Hepatocyte (in vitro differentiated cells): Measurements from ENCODE around the gene CLIP4. TPM values are rescaled to one million over a fixed set of nuclear protein-coding genes. Genes with fewer than 3 reads are reported as not detected.

Experiments
- DNase-seq: peaks from one replicate; pipeline ENCODE4 v3.0.0-alpha.2; 2016; ENCODE audit warnings: low spot score
- H2AFZ ChIP-seq: fragments of 200-600 bp; sonication (generic); 2 replicates; pipeline ENCODE4 v1.6.0; 2016; ENCODE audit warnings: antibody characterized with exemption, mild to moderate bottlenecking
- H3K27ac ChIP-seq: fragments of 200-600 bp; sonication (generic); 2 replicates; pipeline ENCODE4 v1.5.1; 2016; ENCODE audit warnings: mild to moderate bottlenecking
- H3K27me3 ChIP-seq: fragments of 200-600 bp; sonication (generic); 2 replicates; pipeline ENCODE4 v1.6.1; 2016
- H3K36me3 ChIP-seq: fragments of 200-600 bp; sonication (generic); replicated peaks from 2 replicates; pipeline ENCODE4 v1.5.1; 2016; ENCODE audit warnings: low read depth; ENCODE audit not compliant: insufficient read depth
- H3K4me1 ChIP-seq: fragments of 200-600 bp; sonication (generic); 2 replicates; pipeline ENCODE4 v1.5.1; 2016; ENCODE audit warnings: mild to moderate bottlenecking, moderate library complexity; ENCODE audit not compliant: insufficient read depth
- H3K4me2 ChIP-seq: fragments of 200-600 bp; sonication (generic); 2 replicates; pipeline ENCODE4 v1.6.0; 2016
- H3K4me3 ChIP-seq: fragments of 200-600 bp; sonication (generic); 2 replicates; pipeline ENCODE4 v1.5.1; 2016; ENCODE audit warnings: mild to moderate bottlenecking
- H3K79me2 ChIP-seq: fragments of 200-600 bp; sonication (generic); 2 replicates; pipeline ENCODE4 v1.6.0; 2017; ENCODE audit warnings: mild to moderate bottlenecking
- H3K9me2 ChIP-seq: fragments of 200-600 bp; sonication (generic); replicated peaks from 2 replicates; pipeline ENCODE4 v1.6.0; 2017; ENCODE audit warnings: mild to moderate bottlenecking; ENCODE audit not compliant: insufficient read depth
- H3K9me3 ChIP-seq: fragments of 200-600 bp; sonication (generic); 2 replicates; pipeline ENCODE4 v1.5.1; 2016; ENCODE audit warnings: low read depth, mild to moderate bottlenecking
- H4K20me1 ChIP-seq: fragments of 200-600 bp; sonication (generic); 2 replicates; pipeline ENCODE4 v1.6.0; 2016; ENCODE audit warnings: mild to moderate bottlenecking; ENCODE audit not compliant: insufficient read depth, poor library complexity, severe bottlenecking
- CTCF ChIP-seq: fragments of 200-600 bp; sonication (generic); IDR thresholded peaks from 2 replicates; pipeline ENCODE4 v1.5.1; 2016; ENCODE audit warnings: antibody characterized with exemption, mild to moderate bottlenecking; ENCODE audit not compliant: poor library complexity
- EZH2 ChIP-seq: fragments of 200-600 bp; sonication (generic); IDR thresholded peaks from 2 replicates; pipeline ENCODE4 v1.6.1; 2016; ENCODE audit warnings: antibody characterized with exemption, mild to moderate bottlenecking, borderline replicate concordance
- EZH2phosphoT487 ChIP-seq: fragments of 200-600 bp; sonication (generic); IDR thresholded peaks from one replicate; pipeline ENCODE4 v1.6.1; 2018; ENCODE audit warnings: antibody characterized with exemption, mild to moderate bottlenecking, low read depth, moderate library complexity; ENCODE audit not compliant: unreplicated experiment, severe bottlenecking
- WGBS: methylation state at CpG from one replicate; pipeline ENCODE4 v1.1.6; 2016; ENCODE audit warnings: low lambda C conversion rate; ENCODE audit errors: missing lambda C conversion rate; 5-methylcytosine and 5-hydroxymethylcytosine counted together
- polyA plus RNA-seq: library from polyadenylated mRNA; unstranded; fragments of >200 nt; fragmentation: Nextera tagmentation; extraction: Ambion mirVana; gene quantifications from 2 replicates; pipeline ENCODE4 v1.2.1, GENCODE V29; 2016
- total RNA-seq: library from RNA; depleted of rRNA; stranded (reverse); fragments of >200 nt; gene quantifications from 2 replicates; pipeline ENCODE4 v1.2.3, GENCODE V29; 2014

The CLIP4 gene
- total and polyA plus RNA-seq, 2 experiments from 2014 or later: 17.3 to 35.6 TPM

GRCh38 chr2:29215739-29216608, 100.8 kb downstream of the CLIP4 start:
- no peaks in the 10 kb centered on the region for H4K20me1 ChIP-seq
- no peaks in the 10 kb centered on the region for H3K9me2 ChIP-seq
- no peaks in the 10 kb centered on the region for H3K79me2 ChIP-seq
- no peak overlapping the region for H3K4me2 ChIP-seq
- WGBS: 89% methylated on average over 20 of the region's 20 CpGs
- H2AFZ ChIP-seq: no peak overlapping the region
- H3K27ac ChIP-seq: no peak overlapping the region
- no peak for DNase-seq
- H3K4me3 ChIP-seq: no peak overlapping the region
- no peaks in the 10 kb centered on the region for H3K4me1 ChIP-seq
- no peaks in the 10 kb centered on the region for H3K9me3 ChIP-seq
- TF ChIP-seq CTCF: no peak
- TF ChIP-seq EZH2phosphoT487: no peak
- TF ChIP-seq EZH2: no peak
- no peaks in the 10 kb centered on the region for H3K36me3 ChIP-seq
- no peaks in the 10 kb centered on the region for H3K27me3 ChIP-seq

GRCh38 chr2:29216609-29216909, 101.3 kb downstream of the CLIP4 start:
- Histone ChIP-seq H3K27me3 (no peaks in the 10 kb centered on the region), H4K20me1 (no peaks in the 10 kb centered on the region), H3K79me2 (no peaks in the 10 kb centered on the region), H3K27ac (no peak overlapping the region), H3K9me3 (no peaks in the 10 kb centered on the region), H3K4me3 (no peak overlapping the region), H3K36me3 (no peaks in the 10 kb centered on the region), H3K4me1 (no peaks in the 10 kb centered on the region), H2AFZ (no peak overlapping the region), H3K4me2 (no peak overlapping the region), H3K9me2 (no peaks in the 10 kb centered on the region)
- TF ChIP-seq EZH2 (no peak), CTCF (no peak), EZH2phosphoT487 (no peak)
- no peak for DNase-seq
- 93% methylated on average over 5 of the region's 5 CpGs for WGBS

GRCh38 chr2:29218071-29218470, 102.9 kb downstream of the CLIP4 start:
- no peak overlapping the region for H3K4me2 ChIP-seq
- no peak overlapping the region for H2AFZ ChIP-seq
- no peaks in the 10 kb centered on the region for H3K27me3 ChIP-seq
- H3K9me3 ChIP-seq: no peaks in the 10 kb centered on the region
- H3K36me3 ChIP-seq: no peaks in the 10 kb centered on the region
- DNase-seq: no peak
- no peaks in the 10 kb centered on the region for H3K79me2 ChIP-seq
- H3K9me2 ChIP-seq: no peaks in the 10 kb centered on the region
- H3K4me1 ChIP-seq: no peaks in the 10 kb centered on the region
- H3K27ac ChIP-seq: no peak overlapping the region
- TF ChIP-seq CTCF: no peak
- TF ChIP-seq EZH2: no peak
- TF ChIP-seq EZH2phosphoT487: no peak
- WGBS: 91% methylated on average over 6 of the region's 6 CpGs
- H3K4me3 ChIP-seq: no peak overlapping the region
- no peaks in the 10 kb centered on the region for H4K20me1 ChIP-seq
